Nephron (organoid): ENCODE results near the gene H2BK1.

Experiments used
- H3K27ac Mint-ChIP-seq, 3 experiments: 2 replicates each; pipeline ENCODE4 v1.8.0; 2020; ENCODE audit warnings: mixed read lengths in 3 of 3, mild to moderate bottlenecking in 2 of 3, moderate library complexity in 1 of 3
- H3K27me3 Mint-ChIP-seq: 2 replicates; pipeline ENCODE4 v1.8.0; 2021; ENCODE audit warnings: low read depth, mild to moderate bottlenecking, moderate library complexity, mixed read lengths
- H3K36me3 Mint-ChIP-seq: 2 replicates; pipeline ENCODE4 v1.8.0; 2020; ENCODE audit warnings: low read depth, mixed read lengths
- H3K4me1 Mint-ChIP-seq: 2 replicates; pipeline ENCODE4 v1.8.0; 2020; ENCODE audit warnings: mixed read lengths
- H3K4me3 Mint-ChIP-seq, 3 experiments: 2 replicates each; pipeline ENCODE4 v1.8.0; 2020; ENCODE audit warnings: mild to moderate bottlenecking in 3 of 3, mixed read lengths in 3 of 3, moderate library complexity in 2 of 3
- H3K9me3 Mint-ChIP-seq: 2 replicates; pipeline ENCODE4 v1.8.0; 2020; ENCODE audit warnings: mixed read lengths
- TF ChIP-seq, protein P1 (sequence below), 3 experiments: fragments of 200-600 bp; sonication (generic); IDR thresholded peaks; one replicate each; pipeline ENCODE4 v1.5.0; 2021; ENCODE audit warnings: antibody characterized with exemption in 3 of 3; ENCODE audit not compliant: unreplicated experiment in 3 of 3

Gene H2BK1

DNA sequence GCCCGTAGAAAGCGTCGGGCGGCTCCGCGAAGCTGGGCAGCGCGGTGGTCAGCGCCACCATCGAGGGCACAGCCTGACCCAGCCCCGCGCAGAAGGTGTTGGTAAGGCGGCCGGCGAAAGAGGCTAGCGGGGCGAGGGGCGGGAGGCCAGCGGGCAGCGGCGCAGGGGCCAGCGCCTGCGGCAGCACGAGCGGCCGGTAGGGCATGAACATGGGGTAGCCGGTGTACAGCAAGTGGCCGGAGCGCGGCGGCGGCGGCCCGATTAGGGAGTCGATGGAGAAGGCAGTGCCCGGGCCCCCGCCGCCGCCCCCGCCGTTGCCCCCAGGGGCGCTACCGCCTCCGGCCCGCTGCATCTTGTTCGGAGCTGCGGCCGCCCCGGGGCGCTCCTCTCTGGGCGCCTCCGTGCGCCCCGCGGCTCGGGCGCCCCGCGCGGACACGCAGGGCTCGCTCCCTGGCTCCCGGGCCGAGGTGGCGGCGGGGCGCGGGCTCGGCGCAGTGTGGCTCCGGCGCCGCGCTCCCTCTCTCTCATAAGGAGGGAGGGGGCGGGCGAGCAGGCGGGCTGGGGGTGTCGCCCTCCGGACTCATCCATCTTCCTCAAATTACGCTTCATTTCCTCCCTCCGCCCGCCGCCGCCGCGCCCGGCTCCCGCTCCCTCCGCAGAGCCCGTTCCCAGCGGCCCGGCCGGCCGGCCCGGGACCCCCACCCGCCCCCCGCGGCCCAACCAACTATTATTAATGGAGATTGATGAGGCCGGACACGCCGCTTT lies 42.9 kb downstream of the H2BK1 start, which contains the start of gene GBX1:
TSS of gene GBX1 (minus strand) at position 498 of the 765 bp plus-strand sequence. CDS start at position 352, 146 bp downstream.
- peaks cover 6% of the 10 kb centered on the region for H3K4me1 Mint-ChIP-seq
- no peaks in the 10 kb centered on the region for H3K36me3 Mint-ChIP-seq
- TF ChIP-seq, protein P1, sequence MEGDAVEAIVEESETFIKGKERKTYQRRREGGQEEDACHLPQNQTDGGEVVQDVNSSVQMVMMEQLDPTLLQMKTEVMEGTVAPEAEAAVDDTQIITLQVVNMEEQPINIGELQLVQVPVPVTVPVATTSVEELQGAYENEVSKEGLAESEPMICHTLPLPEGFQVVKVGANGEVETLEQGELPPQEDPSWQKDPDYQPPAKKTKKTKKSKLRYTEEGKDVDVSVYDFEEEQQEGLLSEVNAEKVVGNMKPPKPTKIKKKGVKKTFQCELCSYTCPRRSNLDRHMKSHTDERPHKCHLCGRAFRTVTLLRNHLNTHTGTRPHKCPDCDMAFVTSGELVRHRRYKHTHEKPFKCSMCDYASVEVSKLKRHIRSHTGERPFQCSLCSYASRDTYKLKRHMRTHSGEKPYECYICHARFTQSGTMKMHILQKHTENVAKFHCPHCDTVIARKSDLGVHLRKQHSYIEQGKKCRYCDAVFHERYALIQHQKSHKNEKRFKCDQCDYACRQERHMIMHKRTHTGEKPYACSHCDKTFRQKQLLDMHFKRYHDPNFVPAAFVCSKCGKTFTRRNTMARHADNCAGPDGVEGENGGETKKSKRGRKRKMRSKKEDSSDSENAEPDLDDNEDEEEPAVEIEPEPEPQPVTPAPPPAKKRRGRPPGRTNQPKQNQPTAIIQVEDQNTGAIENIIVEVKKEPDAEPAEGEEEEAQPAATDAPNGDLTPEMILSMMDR (IDR thresholded peaks at IDR 0.05; ENCODE audit: unreplicated experiment in 3 of 3): peak; percentile 23 to 32 (median 30)
- H3K4me3 Mint-ChIP-seq: peak within 1 kb of the TSS; percentile 76 to 84 (median 80)
- no peak within 1 kb of the TSS for H3K27ac Mint-ChIP-seq
- H3K27me3 Mint-ChIP-seq: peaks cover 43% of the 10 kb centered on the region
- H3K9me3 Mint-ChIP-seq: peaks cover 3% of the 10 kb centered on the region

DNA sequence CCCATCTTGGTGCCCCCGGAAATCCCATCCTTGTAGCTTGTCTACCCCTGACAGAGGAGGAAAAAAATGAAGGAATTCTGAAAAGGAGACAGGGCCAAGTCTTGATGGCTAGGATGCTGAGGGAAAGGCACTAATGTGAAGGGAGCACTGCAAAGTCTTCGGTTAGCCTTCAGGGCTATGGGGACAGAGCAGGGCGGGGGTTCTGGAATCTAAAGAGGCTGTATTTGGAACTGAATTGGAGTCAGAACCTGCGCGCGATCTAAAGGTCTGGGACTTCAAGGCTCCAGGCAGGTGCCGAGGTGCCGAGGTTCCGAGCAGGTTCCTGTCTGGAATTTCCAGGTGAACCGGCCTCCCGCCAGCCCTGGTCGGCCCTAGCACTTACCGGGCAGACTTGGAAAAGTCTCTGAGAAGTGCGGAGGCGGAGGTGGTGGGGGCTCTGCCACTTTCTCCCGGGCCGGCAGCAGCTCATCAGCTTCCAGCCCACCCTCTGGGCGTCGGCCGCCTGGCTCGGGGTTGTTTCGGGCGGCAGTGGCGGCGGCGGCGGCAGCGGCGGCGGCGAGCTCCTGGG lies 43.6 kb downstream of the H2BK1 start:
- Mint-ChIP-seq H3K9me3 (no peaks in the 10 kb centered on the region), H3K36me3 (no peaks in the 10 kb centered on the region), H3K4me3 (peak overlapping the region; percentile 72 to 80 (median 73)), H3K27ac (no peak overlapping the region), H3K4me1 (peaks cover 6% of the 10 kb centered on the region), H3K27me3 (peaks cover 36% of the 10 kb centered on the region)
- TF ChIP-seq, protein P1 (IDR thresholded peaks at IDR 0.05; ENCODE audit: unreplicated experiment in 3 of 3): no peak

- no peaks in the 10 kb centered on the region for H3K9me3 Mint-ChIP-seq
- peaks cover 16% of the 10 kb centered on the region for H3K27me3 Mint-ChIP-seq
- TF ChIP-seq, protein P1 (IDR thresholded peaks at IDR 0.05; ENCODE audit: unreplicated experiment in 3 of 3): no peak
- no peaks in the 10 kb centered on the region for H3K4me1 Mint-ChIP-seq
- H3K27ac Mint-ChIP-seq: no peak overlapping the region
- H3K36me3 Mint-ChIP-seq: no peaks in the 10 kb centered on the region
- H3K4me3 Mint-ChIP-seq: no peak overlapping the region
Measured at GRCh38 chr7:151161757-151162156, 48.5 kb downstream of the H2BK1 start.
